ENCODE results near the gene RTEL1. TPM values are rescaled to one million over a fixed set of nuclear protein-coding genes. Genes with fewer than 3 reads are reported as not detected.

Gene RTEL1
- total RNA-seq, 4 donors from 2014 or later, result 7.1 to 43.7 (median 18.7) TPM

DNA sequence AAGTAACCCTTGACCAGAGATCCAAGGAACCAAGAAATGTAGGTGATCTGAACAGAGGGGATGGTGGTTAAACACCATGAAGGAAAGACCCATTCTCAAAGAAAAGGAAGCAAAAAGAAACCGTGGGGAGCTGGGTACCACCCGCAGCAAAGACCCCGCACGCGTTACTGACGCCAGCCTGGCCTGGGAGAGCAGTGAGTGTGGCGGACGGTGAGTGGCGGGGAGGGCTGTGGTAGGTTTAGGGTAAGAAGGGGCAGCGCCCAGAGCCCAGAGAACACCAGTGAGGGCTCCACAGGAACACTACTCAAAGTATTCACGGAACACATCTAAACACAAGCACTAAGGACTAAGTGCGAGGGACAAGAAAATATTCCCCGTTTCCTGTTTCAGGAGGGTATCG is 35.4 kb upstream of the RTEL1 start:
- Histone ChIP-seq H3K36me3 (peaks cover 0 to 21% of the 10 kb centered on the region in 2 donors), H3K4me3 (no peak overlapping the region), H3K4me1 (peaks cover 0 to 23% (median 9%) of the 10 kb centered on the region in 3 donors), H3K27ac (no peak overlapping the region), H3K9me3 (no peaks in the 10 kb centered on the region), H3K27me3 (no peaks in the 10 kb centered on the region)
- ATAC-seq, result no peak
- TF ChIP-seq, protein P1, sequence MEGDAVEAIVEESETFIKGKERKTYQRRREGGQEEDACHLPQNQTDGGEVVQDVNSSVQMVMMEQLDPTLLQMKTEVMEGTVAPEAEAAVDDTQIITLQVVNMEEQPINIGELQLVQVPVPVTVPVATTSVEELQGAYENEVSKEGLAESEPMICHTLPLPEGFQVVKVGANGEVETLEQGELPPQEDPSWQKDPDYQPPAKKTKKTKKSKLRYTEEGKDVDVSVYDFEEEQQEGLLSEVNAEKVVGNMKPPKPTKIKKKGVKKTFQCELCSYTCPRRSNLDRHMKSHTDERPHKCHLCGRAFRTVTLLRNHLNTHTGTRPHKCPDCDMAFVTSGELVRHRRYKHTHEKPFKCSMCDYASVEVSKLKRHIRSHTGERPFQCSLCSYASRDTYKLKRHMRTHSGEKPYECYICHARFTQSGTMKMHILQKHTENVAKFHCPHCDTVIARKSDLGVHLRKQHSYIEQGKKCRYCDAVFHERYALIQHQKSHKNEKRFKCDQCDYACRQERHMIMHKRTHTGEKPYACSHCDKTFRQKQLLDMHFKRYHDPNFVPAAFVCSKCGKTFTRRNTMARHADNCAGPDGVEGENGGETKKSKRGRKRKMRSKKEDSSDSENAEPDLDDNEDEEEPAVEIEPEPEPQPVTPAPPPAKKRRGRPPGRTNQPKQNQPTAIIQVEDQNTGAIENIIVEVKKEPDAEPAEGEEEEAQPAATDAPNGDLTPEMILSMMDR (IDR thresholded peaks at IDR 0.05), result no peak
- TF ChIP-seq POLR2A (IDR thresholded peaks at IDR 0.05) (no peak), POLR2AphosphoS5 (IDR thresholded peaks at IDR 0.05) (no peak), EP300 (IDR thresholded peaks at IDR 0.05) (no peak)
- WGBS, 2 donors (ENCODE audit: low coverage in 1 of 2), result 93 to 95% methylated on average over 14 of the region's 14 CpGs

DNA sequence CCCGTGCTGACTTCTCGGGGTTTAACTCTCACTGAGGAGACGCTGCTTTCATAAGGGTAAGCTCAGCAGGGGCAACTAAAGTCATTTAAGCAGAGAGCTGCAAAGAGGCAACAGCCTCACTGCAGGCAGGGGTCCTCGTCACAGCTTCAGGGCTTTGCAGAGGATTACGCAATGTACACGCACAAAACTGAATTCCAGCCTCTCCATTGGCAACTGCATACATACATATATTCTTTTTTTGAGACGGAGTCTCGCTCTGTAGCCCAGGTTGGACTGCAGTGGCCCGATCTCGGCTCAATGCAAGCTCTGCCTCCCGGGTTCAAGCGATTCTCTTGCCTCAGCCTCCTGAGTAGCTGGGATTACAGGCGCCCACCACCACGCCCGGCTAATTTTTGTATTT is 33.6 kb upstream of the RTEL1 start:
- no peaks in the 10 kb centered on the region for H3K9me3 ChIP-seq
- H3K4me1 ChIP-seq, result peaks cover 0 to 41% (median 19%) of the 10 kb centered on the region in 3 donors
- H3K27me3 ChIP-seq, result no peaks in the 10 kb centered on the region
- H3K36me3 ChIP-seq, result peaks cover 0 to 3% of the 10 kb centered on the region in 2 donors
- H3K27ac ChIP-seq, result no peak overlapping the region
- WGBS, 2 donors (ENCODE audit: low coverage in 1 of 2), result 78 to 79% methylated on average over 11 to 12 of the region's 15 CpGs
- TF ChIP-seq POLR2AphosphoS5 (IDR thresholded peaks at IDR 0.05), result no peak
- TF ChIP-seq, protein P1 (IDR thresholded peaks at IDR 0.05), result peak in 1 of 4 experiments; percentile 12
- ATAC-seq, result no peak
- H3K4me3 ChIP-seq, result no peak overlapping the region

DNA sequence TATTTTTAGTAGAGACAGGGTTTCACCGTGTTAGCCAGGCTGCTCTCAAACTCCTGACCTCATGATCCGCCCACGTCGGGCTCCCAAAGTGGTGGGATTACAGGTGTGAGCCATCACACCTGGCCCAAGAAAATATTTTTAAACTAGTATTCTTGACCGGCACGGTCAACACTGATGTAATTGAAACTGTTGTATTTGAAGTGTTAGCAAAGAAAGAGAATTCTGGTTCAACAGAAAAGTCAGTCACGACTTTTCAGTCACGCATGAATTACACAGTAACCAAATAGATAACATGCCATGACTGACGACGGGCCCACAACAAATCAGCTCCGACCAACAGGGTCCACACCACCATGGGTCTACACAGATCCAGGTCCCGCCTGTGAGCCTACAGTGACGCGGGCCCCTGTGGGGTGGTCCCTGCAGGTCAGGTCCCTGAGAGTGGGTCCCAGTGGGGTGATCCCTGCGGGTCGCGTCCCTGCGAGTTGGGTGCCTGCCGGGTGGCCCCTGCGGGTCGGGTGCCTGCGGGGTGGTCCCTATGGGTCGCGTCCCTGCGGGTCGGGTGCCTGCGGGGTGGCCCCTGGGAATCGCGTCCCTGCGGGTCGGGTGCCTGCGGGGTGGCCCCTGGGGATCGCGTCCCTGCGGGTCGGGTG is 32.2 kb upstream of the RTEL1 start:
- TF ChIP-seq EP300 (IDR thresholded peaks at IDR 0.05) (no peak), POLR2AphosphoS5 (IDR thresholded peaks at IDR 0.05) (no peak), POLR2A (IDR thresholded peaks at IDR 0.05) (no peak)
- TF ChIP-seq, protein P1 (IDR thresholded peaks at IDR 0.05), result no peak
- peak overlapping the region; percentile 83 to 96 for H3K4me3 ChIP-seq
- no peaks in the 10 kb centered on the region for H3K27me3 ChIP-seq
- H3K36me3 ChIP-seq, result no peaks in the 10 kb centered on the region
- no peak for ATAC-seq
- WGBS, 2 donors (ENCODE audit: low coverage in 1 of 2), result 26 to 31% methylated on average over 10 of the region's 36 CpGs
- peak overlapping the region; percentile 97 to 99 (median 98) for H3K27ac ChIP-seq
- no peaks in the 10 kb centered on the region for H3K9me3 ChIP-seq
- H3K4me1 ChIP-seq, result peaks cover 0 to 42% (median 19%) of the 10 kb centered on the region in 3 donors

DNA sequence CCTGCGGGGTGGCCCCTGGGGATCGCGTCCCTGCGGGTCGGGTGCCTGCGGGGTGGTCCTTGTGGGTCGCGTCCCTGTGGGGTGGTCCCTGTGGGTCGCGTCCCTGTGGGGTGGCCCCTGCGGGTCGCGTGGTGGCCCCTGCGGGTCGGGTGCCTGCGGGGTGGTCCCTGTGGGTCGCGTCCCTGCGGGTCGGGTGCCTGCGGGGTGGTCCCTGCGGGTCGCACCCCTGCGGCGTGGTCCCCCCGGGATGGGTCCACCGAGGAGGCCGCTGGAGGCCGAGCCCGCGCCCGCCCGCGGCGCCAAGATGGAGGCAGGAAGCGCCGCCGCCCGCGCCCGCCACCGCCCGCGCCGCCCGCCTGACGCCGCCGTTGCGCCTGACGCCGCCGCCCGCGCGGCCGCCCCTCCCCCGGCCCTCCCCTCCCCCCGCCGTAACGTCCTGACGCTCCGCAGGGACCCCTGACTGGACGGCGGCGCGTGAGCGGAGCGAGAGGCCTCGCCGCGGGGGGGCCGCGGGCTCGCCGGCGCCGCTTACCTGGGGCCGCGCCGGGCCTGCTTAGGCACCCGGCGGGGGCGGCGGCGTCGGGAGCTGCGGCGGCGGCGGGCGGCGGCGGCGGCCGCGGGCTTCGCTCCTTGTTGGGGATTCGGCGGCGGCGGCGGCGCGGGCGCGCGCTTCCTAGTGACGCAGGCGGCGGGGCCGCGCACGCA is 31.5 kb upstream of the RTEL1 start, which contains the start of gene GMEB2:
GMEB2 (minus strand) TSS at position 678 of the 705 bp plus-strand sequence. CDS start 7,704 bp downstream, outside the sequence.
- TF ChIP-seq POLR2A (IDR thresholded peaks at IDR 0.05) (peak; percentile 80 to 84), POLR2AphosphoS5 (IDR thresholded peaks at IDR 0.05) (peak; percentile 53)
- TF ChIP-seq, protein P1 (IDR thresholded peaks at IDR 0.05), result no peak
- WGBS, 2 donors (ENCODE audit: low coverage in 1 of 2), result no CpG with 5 or more reads among the region's 114 CpGs
- ATAC-seq, result peak; percentile 87
- Histone ChIP-seq H3K27ac (peak within 1 kb of the TSS; percentile 97 to 99 (median 98)), H3K27me3 (no peaks in the 10 kb centered on the region), H3K36me3 (no peaks in the 10 kb centered on the region), H3K4me3 (peak within 1 kb of the TSS; percentile 83 to 96), H3K9me3 (no peaks in the 10 kb centered on the region), H3K4me1 (peaks cover 0 to 42% (median 19%) of the 10 kb centered on the region in 3 donors)

Measured in gastroesophageal sphincter (tissue), 4 donors.